Skeletal muscle cell (primary cell): Measurements from ENCODE around the gene NDUFAF5.

ENCODE experiments used
- DNase-seq: peaks from one replicate; pipeline ENCODE4 v3.0.0-alpha.2; 2010; ENCODE audit warnings: low read depth
- H3K4me3 ChIP-seq: 2 replicates; pipeline ENCODE4 v1.5.1; 2011; ENCODE audit warnings: low read depth, mild to moderate bottlenecking, control low read depth, low read length, moderate library complexity

NDUFAF5 gene

DNA sequence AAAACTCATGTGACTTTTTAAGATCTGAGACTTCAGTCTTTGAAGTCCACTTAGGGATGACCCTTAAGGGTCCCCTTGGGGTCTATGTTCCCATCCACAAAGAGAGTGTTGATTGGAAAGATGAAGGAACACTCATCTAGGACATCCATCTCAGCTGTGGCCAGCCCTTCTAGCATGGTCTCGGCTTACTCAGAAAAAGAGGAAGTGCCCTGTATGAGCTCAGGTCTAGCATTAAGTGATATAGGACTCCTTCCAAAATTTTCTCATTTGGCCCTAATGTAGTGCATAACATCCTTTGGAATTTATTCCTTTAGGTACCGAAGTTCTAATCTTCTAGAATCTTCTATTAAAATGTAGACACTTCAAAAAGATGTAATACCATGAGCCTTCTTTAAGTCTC, 77.4 kb downstream of the NDUFAF5 start:
- H3K4me3 ChIP-seq: no peak overlapping the region
- no peak for DNase-seq

DNA sequence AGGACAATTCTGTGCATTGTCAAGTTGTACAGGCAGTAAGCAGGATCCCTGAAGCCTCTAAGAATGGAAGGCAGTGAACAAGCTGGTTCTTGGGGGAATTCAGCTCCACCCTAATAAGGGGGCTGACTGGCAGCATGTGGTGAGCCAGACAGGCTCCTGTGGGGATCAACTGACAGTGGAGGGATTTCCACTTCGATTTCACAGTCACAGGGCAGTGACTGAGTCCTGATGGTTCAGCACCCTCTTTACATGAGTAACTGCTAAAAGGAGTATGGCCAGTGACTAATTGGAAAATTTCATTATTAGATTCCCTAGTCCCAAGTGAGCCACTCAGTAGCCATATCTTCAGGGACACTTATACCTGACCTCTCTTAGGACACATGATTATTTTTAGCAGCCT, 78.4 kb downstream of the NDUFAF5 start:
- no peak for DNase-seq
- H3K4me3 ChIP-seq: no peak overlapping the region

DNA sequence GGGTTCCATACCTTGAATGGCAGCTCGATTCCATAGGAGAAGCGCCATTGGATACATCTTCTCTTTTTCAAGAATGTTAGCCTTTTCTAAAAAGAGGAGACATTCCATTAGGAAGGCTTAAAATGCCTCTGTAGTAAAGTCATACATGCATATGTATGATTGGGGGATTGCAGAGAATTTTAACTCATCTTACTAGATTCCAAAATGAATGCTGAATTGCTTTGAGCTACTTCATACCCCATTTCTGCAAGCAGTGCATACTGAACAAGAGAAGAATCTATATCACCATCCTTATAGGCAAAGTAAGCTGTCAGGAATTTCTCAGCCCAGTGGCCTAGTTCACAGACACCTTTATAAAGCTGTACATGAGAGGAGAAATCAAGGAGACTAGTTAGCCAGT, 80.3 kb downstream of the NDUFAF5 start:
- no peak overlapping the region for H3K4me3 ChIP-seq

DNA sequence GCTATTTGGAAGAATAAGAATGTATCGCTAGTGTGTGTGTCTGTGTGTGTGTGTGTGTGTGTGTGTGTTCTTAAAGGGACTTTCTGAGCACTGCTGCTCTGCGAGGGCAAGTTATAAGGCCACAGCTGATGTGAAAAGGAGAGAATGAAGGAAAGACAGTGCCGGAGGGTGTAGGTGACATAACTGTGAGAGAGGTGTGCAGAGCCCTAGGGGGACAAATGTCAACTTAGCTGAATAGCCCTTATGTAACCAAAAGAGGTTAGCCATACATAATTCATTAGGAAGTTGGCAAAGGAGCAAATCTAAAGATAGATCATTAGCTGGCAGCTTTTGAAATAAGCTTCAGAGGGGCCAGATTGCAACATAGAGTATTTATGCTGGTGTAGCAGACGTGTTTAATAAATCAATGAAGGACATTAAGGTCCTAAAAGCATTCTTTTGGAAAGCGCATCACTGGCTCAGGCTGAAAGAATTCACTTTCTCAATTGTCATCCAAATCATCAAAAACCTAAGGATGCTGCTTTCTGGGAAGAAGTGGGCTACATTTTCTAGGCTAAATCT, 81.0 kb downstream of the NDUFAF5 start:
- peak; percentile 25 for DNase-seq
- H3K4me3 ChIP-seq: no peak overlapping the region

More for the DNA sequence above, 80.3 kb downstream of the NDUFAF5 start:
- no peak for DNase-seq

DNA sequence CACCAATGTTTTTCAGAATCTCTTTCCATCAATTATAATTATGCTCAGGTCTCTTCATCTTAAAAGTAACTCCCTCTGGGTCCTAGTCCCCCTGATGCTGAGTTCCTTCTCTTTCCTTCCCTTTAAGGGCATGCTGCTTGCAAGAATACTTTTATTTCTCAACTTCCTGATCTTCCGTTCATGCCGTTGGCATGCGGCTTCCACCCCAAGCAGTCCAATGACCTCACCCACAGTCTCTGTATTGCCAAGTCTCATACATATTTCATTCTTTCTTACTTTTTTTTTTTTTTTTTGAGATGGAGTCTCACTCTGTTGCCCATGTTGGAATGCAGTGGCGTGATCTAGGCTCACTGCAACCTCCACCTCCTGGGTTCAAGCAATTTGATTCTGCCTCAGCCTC, 83.5 kb downstream of the NDUFAF5 start:
- no peak overlapping the region for H3K4me3 ChIP-seq
- peak; percentile 7 for DNase-seq

DNA sequence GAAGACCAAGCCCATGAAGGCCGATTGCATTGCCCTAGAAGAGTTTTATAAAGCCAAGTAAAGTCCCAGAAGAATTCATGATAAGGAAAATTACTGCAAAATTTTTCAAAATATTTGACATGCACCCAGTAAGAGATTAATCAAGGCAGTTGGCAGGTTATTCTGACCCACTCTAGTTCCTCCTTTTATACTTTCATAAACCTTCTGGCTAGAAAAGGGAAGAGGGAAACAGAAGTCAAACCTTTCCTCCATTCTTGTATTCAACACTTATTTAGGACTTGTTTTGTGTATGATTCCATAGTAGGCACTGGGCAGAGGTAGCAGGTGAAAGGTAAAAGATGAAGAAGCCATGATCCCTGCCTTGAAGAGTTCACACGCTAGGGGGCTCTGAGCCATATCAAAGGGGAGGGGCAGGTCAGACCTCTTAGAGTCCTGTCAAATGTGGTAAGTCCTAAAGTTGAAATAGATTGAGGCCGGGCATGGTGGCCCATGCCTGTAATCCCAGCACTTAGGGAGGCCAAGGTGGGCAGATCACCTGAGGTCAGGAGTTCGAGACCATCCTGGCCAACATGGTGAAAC, 85.4 kb downstream of the NDUFAF5 start:
- H3K4me3 ChIP-seq: no peak overlapping the region

More for the DNA sequence above, 85.4 kb downstream of the NDUFAF5 start:
- DNase-seq: no peak
